Activated T-cell treated with anti-CD3 and anti-CD28 coated beads, Interleukin-2, amount 50 U/mL, for 72 hours (primary cell): ENCODE data around the gene CCL5. TPM values are rescaled to one million over a fixed set of nuclear protein-coding genes. Genes with fewer than 3 reads are reported as not detected.

Experiments used
- ATAC-seq, 2 donors: fragments of 150-1000 bp; cut with Tn5 transposase; replicated peaks in 1 of 2; 2 replicates each; pipeline ENCODE4 v1.10.0; 2021; ENCODE audit warnings: moderate library complexity in 2 of 2, mild to moderate bottlenecking in 1 of 2
- DNase-seq, 2 donors: peaks; one replicate each; pipeline ENCODE4 v3.0.0; 2021 to 2022; ENCODE audit warnings: mixed read lengths in 1 of 2
- H3K27ac Mint-ChIP-seq: one replicate; pipeline ENCODE4 v1.8.0; 2022; ENCODE audit warnings: mild to moderate bottlenecking, moderate library complexity, mixed read lengths
- H3K27me3 Mint-ChIP-seq: one replicate; pipeline ENCODE4 v1.8.0; 2022; ENCODE audit warnings: low read depth, mixed read lengths
- H3K36me3 Mint-ChIP-seq, 2 donors: one replicate each; pipeline ENCODE4 v1.8.0; 2022; ENCODE audit warnings: mixed read lengths in 2 of 2, mild to moderate bottlenecking in 1 of 2; ENCODE audit not compliant: insufficient read depth in 2 of 2
- H3K4me1 Mint-ChIP-seq: one replicate; pipeline ENCODE4 v1.8.0; 2022; ENCODE audit warnings: low read depth, mixed read lengths
- H3K4me3 Mint-ChIP-seq, 2 donors: one replicate each; pipeline ENCODE4 v1.8.0; 2022; ENCODE audit warnings: mild to moderate bottlenecking in 2 of 2, mixed read lengths in 2 of 2, moderate library complexity in 2 of 2
- H3K9me3 Mint-ChIP-seq, 2 donors: one replicate each; pipeline ENCODE4 v1.8.0; 2022; ENCODE audit warnings: mixed read lengths in 2 of 2
- total RNA-seq, 2 donors: library from RNA; stranded (reverse); gene quantifications; one replicate each; pipeline ENCODE4 v1.2.3, GENCODE V29; 2022

The CCL5 gene
- total RNA-seq = 100 to 1,000 TPM in 1 of 2 donors, 10 to 100 TPM in 1; 63.3 to 178 TPM

GRCh38 chr17:35879773-35880654 lies at the start of gene CCL5:
CCL5 (minus strand) TSS chr17:35880360.
- peak within 1 kb of the TSS; percentile 97 for H3K27ac Mint-ChIP-seq
- H3K4me1 Mint-ChIP-seq = peaks cover 49% of the 10 kb centered on the region
- DNase-seq (peak; percentile 60 to 69), ATAC-seq (peak; percentile 91 to 95)
- peaks cover 4 to 7% of the 10 kb centered on the region in 2 donors for H3K36me3 Mint-ChIP-seq
- peak within 1 kb of the TSS; percentile 76 to 89 for H3K4me3 Mint-ChIP-seq
- H3K27me3 Mint-ChIP-seq = no peaks in the 10 kb centered on the region
- H3K9me3 Mint-ChIP-seq = no peaks in the 10 kb centered on the region

- DNase-seq = no peak
- Mint-ChIP-seq H3K4me3 (no peak overlapping the region), H3K27ac (no peak overlapping the region), H3K36me3 (no peaks in the 10 kb centered on the region), H3K27me3 (no peaks in the 10 kb centered on the region), H3K4me1 (peaks cover 30% of the 10 kb centered on the region), H3K9me3 (no peaks in the 10 kb centered on the region)
- no peak for ATAC-seq
Measured at GRCh38 chr17:35927714-35928113, 47.6 kb upstream of the CCL5 start.

- no peak overlapping the region for H3K27ac Mint-ChIP-seq
- no peaks in the 10 kb centered on the region for H3K36me3 Mint-ChIP-seq
- peak in 1 of 2 donors; percentile 69 for ATAC-seq
- DNase-seq = no peak
- H3K4me1 Mint-ChIP-seq = peaks cover 23% of the 10 kb centered on the region
- H3K9me3 Mint-ChIP-seq = no peaks in the 10 kb centered on the region
- no peak overlapping the region for H3K4me3 Mint-ChIP-seq
- H3K27me3 Mint-ChIP-seq = no peaks in the 10 kb centered on the region
Measured at GRCh38 chr17:35923609-35924114, 43.5 kb upstream of the CCL5 start.

- ATAC-seq (no peak), DNase-seq (no peak)
- no peaks in the 10 kb centered on the region for H3K36me3 Mint-ChIP-seq
- no peaks in the 10 kb centered on the region for H3K9me3 Mint-ChIP-seq
- H3K4me3 Mint-ChIP-seq = peak overlapping the region in 1 of 2 donors; percentile 13
- no peaks in the 10 kb centered on the region for H3K27me3 Mint-ChIP-seq
- no peak overlapping the region for H3K27ac Mint-ChIP-seq
- peaks cover 15% of the 10 kb centered on the region for H3K4me1 Mint-ChIP-seq
Measured at GRCh38 chr17:35920229-35920628, 40.1 kb upstream of the CCL5 start.

- H3K27me3 Mint-ChIP-seq = no peaks in the 10 kb centered on the region
- DNase-seq (no peak), ATAC-seq (no peak)
- H3K36me3 Mint-ChIP-seq = no peaks in the 10 kb centered on the region
- H3K9me3 Mint-ChIP-seq = no peaks in the 10 kb centered on the region
- no peak overlapping the region for H3K27ac Mint-ChIP-seq
- peaks cover 15% of the 10 kb centered on the region for H3K4me1 Mint-ChIP-seq
- H3K4me3 Mint-ChIP-seq = no peak overlapping the region
Measured at GRCh38 chr17:35918665-35919064, 38.5 kb upstream of the CCL5 start.

GRCh38 chr17:35917519-35918213 lies 37.5 kb upstream of the CCL5 start:
- no peaks in the 10 kb centered on the region for H3K9me3 Mint-ChIP-seq
- H3K4me3 Mint-ChIP-seq = no peak overlapping the region
- DNase-seq = no peak
- H3K4me1 Mint-ChIP-seq = peaks cover 15% of the 10 kb centered on the region
- no peaks in the 10 kb centered on the region for H3K36me3 Mint-ChIP-seq
- no peak overlapping the region for H3K27ac Mint-ChIP-seq
- ATAC-seq = no peak
- H3K27me3 Mint-ChIP-seq = no peaks in the 10 kb centered on the region

GRCh38 chr17:35915153-35915964 lies 35.2 kb upstream of the CCL5 start:
- DNase-seq (no peak), ATAC-seq (peak in 1 of 2 donors; percentile 38)
- Mint-ChIP-seq H3K4me1 (peaks cover 9% of the 10 kb centered on the region), H3K4me3 (no peak overlapping the region), H3K9me3 (no peaks in the 10 kb centered on the region), H3K27me3 (no peaks in the 10 kb centered on the region), H3K36me3 (no peaks in the 10 kb centered on the region), H3K27ac (no peak overlapping the region)

GRCh38 chr17:35914354-35914753 lies 34.2 kb upstream of the CCL5 start:
- ATAC-seq (no peak), DNase-seq (no peak)
- Mint-ChIP-seq H3K9me3 (no peaks in the 10 kb centered on the region), H3K4me3 (no peak overlapping the region), H3K27me3 (no peaks in the 10 kb centered on the region), H3K4me1 (no peaks in the 10 kb centered on the region), H3K36me3 (no peaks in the 10 kb centered on the region), H3K27ac (no peak overlapping the region)

GRCh38 chr17:35913609-35914008 lies 33.4 kb upstream of the CCL5 start:
- Mint-ChIP-seq H3K36me3 (no peaks in the 10 kb centered on the region), H3K9me3 (no peaks in the 10 kb centered on the region)

GRCh38 chr17:35912942-35913341 lies 32.8 kb upstream of the CCL5 start:
- Mint-ChIP-seq H3K27me3 (no peaks in the 10 kb centered on the region), H3K4me3 (no peak overlapping the region), H3K27ac (no peak overlapping the region), H3K9me3 (no peaks in the 10 kb centered on the region), H3K4me1 (no peaks in the 10 kb centered on the region), H3K36me3 (no peaks in the 10 kb centered on the region)
- ATAC-seq (peak; percentile 37 to 51), DNase-seq (no peak)

More at GRCh38 chr17:35913609-35914008, 33.4 kb upstream of the CCL5 start:
- ATAC-seq (no peak), DNase-seq (no peak)
- Mint-ChIP-seq H3K27ac (no peak overlapping the region), H3K4me1 (no peaks in the 10 kb centered on the region), H3K4me3 (no peak overlapping the region), H3K27me3 (no peaks in the 10 kb centered on the region)

- no peaks in the 10 kb centered on the region for H3K36me3 Mint-ChIP-seq
- ATAC-seq = no peak
- H3K4me3 Mint-ChIP-seq = no peak overlapping the region
- no peak overlapping the region for H3K27ac Mint-ChIP-seq
- no peak for DNase-seq
- no peaks in the 10 kb centered on the region for H3K4me1 Mint-ChIP-seq
- no peaks in the 10 kb centered on the region for H3K27me3 Mint-ChIP-seq
- H3K9me3 Mint-ChIP-seq = no peaks in the 10 kb centered on the region
Measured at GRCh38 chr17:35912339-35912912, 32.3 kb upstream of the CCL5 start.

- H3K36me3 Mint-ChIP-seq = no peaks in the 10 kb centered on the region
- H3K27me3 Mint-ChIP-seq = no peaks in the 10 kb centered on the region
- H3K27ac Mint-ChIP-seq = no peak overlapping the region
- H3K4me1 Mint-ChIP-seq = no peaks in the 10 kb centered on the region
- H3K9me3 Mint-ChIP-seq = no peaks in the 10 kb centered on the region
- DNase-seq = no peak
- no peak for ATAC-seq
- no peak overlapping the region for H3K4me3 Mint-ChIP-seq
Measured at GRCh38 chr17:35909408-35909807, 29.2 kb upstream of the CCL5 start.
